HG03565 (cell line): ENCODE results near the gene TAF11L3.
"Not testable (repeated sequence)": the region's sequence is repeated elsewhere in the genome, so short reads cannot be mapped to it uniquely, and the experiment has no call there.

Experiments
- ATAC-seq: cut with Tn5 transposase; IDR thresholded peaks from one replicate; pipeline ENCODE4 v1.9.1; 2021; ENCODE audit warnings: mild to moderate bottlenecking, moderate library complexity; ENCODE audit not compliant: unreplicated experiment

Gene TAF11L3

DNA sequence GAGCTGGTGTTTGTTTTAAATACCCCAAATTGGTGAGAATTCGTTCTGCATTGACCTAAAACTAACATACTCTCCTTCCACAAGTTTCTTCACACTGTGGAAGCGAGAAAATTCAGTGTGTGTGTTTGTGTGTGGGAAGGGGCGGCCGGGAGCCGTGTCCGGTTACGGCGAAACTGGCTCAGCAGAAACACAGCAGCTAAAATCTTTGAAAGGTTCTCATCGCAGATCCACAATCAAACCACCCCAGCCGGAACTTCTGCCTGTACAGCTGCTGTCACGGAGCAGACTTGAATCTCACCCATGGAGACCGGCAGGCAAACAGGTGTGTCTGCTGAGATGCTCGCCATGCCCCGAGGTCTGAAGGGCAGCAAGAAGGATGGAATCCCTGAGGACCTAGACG, at the start of gene TAF11L3:
Gene TAF11L3, plus strand, starts transcription at position 301 of the 400 bp plus-strand sequence.
- not testable (repeated sequence) for ATAC-seq

DNA sequence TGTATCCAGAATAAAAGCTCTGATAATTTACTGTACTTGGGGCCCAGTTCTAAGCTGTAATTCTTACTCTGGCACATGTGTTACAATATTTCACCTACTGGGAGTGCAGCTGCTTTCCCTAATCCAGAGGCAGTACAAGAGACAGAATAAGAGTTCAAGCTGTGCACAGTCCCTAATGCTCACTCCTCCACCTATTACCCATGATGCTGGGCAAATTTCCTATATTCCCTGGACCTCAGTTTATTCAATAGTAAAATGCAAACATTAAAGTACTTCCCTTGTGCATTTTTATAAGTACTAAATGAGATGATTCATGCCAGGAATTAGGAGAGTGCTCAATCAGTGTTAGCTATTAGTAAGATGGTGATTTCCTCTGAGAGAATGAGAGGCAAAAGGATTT, 48.1 kb upstream of the TAF11L3 start:
- no peak for ATAC-seq

DNA sequence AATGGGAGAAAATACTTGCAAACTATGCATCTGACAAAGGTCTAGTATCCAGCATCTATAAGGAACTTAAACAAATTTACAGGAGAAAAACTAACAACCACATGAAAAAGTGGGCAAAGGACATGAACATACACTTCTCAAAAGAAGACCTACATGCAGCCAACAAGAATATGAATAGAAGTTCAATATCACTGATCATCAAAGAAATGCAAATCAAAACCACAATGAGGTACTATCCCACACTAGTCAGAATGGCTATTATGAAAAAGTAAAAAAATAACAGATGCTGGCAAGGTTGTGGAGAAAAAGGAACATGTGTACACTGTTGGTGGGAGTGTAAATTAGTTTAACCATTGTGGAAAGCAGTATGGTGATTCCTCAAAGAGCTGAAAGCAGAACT, 43.1 kb upstream of the TAF11L3 start:
- ATAC-seq, result not testable (repeated sequence)

DNA sequence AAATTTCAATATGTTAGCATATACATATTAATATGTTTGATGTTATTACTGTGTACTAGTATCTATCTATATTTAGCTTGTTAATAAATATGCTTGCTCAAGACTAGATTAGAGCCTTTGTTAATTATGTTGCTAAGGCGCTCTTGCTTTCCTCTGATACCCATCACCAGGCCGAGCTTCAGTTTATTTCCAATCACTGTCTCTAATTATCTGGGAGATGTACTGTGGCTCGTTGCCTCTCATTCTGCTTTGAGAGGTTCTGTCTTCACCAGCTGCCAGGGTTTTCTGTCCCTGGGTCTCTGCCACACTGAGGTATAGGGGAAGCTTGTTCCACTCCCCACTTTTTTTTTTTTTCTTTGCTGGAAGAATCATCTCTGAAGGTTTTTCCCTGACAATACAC, 41.1 kb upstream of the TAF11L3 start:
- no peak for ATAC-seq

DNA sequence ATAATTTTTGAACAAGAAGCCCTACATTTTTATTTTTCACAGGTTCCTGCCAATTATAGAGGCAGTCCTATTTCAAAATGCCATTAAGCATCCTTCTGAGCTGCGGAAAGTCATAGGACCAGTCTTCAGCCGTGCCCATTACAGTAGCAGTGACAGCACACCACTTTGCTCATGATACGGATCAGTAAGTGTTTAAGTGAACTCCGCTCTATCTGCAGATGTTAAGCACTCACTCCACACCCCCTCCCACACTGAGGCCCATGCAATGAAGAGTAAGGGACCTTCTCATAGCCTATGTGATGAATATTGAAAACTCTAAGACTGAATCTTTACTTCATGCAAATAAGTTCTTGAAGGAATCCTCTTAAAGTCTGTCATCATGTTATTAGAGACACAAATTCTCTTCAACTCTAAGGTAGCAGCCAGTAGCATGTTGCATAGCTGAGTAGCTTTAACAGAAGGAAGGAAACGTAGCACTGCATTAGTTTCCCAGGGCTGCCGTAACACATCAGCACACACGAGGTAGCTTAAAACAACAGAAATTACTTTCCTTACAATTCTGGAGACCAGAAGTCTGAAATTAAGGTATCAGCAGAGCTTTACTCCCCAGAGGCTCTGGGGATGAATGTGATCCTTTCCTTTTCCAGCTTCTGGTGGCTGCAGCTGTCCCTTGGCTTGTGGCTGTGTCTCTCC, 40.4 kb upstream of the TAF11L3 start:
- no peak for ATAC-seq

DNA sequence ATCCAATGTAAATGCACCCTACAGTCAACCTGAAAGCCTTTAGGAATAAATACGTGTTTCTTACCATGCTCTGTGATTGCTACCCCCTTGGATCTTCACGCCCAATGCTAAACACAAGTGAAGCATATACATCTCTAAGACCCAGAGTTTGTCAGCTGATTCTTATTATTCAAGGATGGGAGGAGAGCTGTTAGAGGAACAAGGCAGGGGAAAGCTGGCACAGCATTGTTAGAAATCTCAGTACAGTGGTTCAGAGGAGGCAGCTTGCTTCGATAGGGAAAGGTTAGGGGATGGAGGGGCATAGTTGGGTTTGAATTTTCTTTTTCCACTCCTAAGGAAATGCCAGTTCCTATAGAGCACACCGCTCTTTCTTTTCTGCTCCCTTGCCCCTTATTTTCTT, 36.8 kb upstream of the TAF11L3 start:
- no peak for ATAC-seq

DNA sequence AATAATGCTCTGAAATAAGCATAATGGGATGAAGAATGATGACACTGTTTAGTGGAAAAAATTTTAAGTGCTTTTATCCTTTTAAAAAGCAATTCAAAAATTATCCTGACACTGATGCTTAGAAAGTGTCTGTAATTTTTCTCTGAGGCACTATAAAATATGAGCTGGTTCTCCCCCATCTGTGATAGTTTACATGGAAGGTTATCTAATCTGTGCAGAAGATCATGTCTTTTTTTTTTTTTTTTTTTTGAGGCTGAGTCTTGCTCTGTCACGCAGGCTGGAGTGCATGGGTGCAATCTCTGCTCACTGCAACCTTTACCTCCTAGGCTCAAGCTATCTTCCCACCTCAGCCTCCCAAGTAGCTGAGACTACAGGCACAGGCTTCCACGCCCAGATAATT, 35.4 kb upstream of the TAF11L3 start:
- ATAC-seq, result no peak

DNA sequence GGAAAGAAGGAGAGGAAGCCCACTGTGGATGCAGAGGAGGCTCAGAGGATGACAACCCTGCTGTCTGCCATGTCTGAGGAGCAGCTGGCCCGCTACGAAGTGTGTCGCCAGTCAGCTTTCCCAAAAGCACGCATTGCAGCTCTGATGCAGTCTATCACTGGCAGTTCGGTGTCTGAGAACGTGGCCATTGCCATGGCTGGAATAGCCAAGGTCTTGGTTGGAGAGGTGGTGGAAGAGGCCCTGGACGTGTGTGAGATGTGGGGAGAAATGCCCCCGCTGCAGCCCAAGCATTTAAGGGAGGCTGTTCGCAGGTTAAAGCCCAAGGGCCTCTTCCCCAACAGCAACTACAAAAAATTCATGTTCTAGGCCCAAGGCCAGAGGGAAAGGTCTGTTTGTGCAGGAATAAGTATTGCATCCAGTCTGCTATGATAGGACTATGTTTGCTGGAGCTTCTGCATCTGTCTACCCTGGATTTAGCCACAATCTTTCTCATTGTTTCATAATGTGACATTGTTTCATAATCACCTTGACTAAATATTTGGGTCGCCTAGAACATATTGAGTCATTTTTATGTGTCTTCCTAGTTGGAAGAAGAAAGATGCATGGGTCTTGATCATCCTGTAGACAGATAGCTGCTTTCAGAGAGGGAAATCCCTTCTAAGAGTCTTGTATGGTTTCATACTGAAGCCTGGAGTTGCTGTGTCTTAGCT, 31.5 kb upstream of the TAF11L3 start:
- not testable (repeated sequence) for ATAC-seq

DNA sequence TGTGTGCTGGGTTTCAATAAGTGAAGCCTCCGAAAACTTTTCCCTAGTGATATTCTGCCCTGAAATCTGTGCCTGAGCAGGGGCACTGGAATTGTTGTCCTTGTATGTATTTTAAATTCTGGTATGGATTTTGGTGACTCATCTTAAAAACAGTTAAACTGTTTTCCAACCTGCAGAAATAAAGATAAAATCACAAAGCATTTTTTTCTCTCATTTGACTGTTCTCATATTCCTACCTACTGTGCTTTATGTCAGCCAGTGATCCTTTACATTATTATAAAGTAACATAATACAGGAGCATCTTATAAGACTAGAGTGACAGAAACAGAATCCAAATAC, 31.0 kb upstream of the TAF11L3 start:
- ATAC-seq, result no peak

DNA sequence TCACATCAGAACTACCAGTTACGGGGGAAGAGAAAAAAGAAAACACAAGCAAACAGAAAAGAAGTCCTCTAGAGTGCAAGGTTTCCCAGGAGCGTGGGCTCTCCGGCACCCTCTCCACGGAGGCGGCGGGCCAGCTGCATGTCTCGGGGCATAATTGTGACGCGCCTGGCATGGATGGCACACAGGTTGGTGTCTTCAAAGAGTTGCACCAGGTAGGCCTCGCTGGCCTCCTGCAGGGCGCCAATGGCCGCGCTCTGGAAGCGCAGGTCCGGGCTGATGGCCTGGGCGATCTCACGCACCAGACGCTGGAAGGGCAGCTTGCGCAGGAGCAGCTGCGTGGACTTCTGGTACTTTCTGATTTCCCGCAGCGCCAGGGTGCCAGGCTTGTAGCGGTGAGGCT, 26.9 kb upstream of the TAF11L3 start:
- ATAC-seq, result not testable (repeated sequence)

DNA sequence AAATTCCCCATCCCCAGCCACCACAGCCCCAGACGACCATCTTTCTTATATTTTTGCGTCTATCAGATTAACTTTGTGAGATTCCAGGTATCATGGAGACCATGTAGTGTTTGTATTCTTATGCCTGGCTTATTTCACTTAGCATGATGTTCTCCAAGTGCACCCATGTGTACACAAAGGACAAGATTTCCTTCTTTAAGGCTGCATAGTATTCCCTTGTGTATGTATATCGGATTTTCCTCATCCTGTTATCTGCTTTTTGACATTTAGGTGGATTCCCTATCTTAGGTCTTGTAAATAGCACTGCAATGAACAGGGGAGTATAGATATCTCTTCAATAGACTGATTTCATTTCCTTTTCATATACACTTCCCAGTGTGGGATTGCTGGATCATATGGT, 25.4 kb upstream of the TAF11L3 start:
- no peak for ATAC-seq

DNA sequence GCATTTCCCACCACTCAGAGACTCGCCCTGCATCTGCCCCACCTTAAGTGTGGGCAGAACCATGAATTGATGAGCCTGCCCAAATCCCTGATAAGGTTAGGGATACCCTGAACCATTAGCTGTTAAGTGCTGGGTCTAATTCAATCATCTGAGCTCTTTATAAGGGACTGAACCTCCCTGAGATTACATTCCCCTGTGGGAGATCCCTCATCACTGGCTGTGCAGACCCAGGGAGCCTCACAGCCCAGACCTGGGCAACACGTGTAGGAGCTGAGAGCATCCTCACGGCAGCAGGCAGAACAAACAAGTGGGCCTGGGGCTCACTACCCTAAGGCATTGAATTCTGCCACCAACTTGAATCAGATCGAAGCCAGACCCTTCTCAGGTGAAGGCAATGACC, 20.7 kb upstream of the TAF11L3 start:
- ATAC-seq, result no peak

DNA sequence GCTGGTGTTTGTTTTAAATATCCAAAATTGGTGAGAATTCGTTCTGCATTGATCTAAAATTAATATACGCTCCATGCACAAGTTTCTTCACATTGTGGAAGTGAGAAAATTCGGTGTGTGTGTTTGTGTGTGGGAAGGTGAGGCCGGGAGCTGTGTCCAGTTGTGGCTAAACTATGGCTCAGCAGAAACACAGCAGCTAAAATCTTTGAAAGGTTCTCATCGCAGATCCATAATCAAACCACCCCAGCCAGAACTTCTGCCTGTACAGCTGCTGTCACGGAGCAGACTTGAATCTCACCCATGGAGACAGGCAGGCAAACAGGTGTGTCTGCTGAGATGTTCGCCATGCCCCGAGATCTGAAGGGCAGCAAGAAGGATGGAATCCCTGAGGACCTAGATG, 20.2 kb upstream of the TAF11L3 start, which contains the start of gene TAF11L2:
Gene TAF11L2, plus strand, starts transcription at position 301 of the 400 bp plus-strand sequence.
- ATAC-seq, result not testable (repeated sequence)

DNA sequence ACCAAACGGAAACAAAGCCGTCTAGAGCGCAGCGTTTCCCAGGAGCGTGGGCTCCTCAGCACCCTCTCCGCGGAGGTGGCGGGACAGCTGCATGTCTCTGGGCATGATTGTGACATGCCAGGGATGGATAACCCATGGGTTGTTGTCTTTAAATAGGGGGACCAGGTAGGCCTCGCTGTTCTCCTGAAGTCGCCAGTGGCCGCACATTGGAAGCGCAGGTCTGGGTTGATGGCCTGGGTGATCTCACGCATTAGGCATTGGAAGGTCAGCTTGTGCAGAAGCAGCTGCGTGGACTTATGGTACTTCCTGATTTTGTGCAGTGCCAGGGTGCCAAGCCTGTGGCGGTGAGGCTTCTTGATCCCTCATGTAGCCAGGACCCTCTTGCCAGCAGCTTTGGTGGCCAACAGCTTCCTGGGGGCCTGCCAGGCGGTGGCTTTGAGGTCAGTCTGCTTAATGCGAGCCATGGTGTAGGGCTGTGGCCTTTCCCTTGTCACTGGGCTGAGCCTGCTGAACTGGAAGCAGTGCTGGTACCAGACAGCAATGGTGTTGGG, 6.3 kb upstream of the TAF11L3 start:
- ATAC-seq, result no peak

DNA sequence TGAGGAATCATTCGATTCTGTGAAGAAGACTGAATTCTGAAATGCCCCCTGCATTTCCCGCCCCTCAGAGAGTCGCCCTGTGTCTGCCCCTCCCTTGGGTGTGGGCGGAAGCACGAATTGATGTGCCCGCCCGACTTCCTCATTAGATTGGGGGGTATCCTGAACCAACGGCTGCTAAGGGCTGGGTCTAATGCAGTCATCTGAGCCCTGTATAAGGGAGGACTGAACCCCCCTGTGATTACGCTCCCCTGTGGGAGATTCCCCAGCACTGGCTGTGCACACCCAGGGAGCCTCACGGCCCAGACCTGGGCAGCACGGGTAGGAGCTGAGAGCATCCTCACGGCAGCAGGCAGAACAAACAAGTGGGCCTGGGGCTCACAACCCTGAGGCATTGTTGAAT, 641 bp upstream of the TAF11L3 start:
- not testable (repeated sequence) for ATAC-seq

DNA sequence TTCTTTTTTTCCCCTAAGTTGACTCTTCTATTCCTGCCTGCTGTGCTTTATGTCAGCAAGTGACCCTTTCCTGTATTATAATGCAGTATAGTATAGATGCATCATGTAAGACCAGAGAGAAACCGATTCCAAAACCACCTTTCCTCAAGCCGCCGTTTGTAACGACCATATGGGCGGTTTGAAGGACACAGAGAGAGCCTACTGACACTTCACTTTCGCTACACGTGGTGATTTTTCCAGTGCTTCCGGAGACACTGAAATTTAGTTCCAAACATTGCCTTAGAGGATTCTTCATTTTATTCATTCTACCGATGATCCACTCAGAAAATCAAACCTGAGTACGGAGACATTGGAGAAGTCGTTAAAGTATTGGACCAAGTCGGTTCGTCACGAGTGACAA, 1.3 kb downstream of the TAF11L3 start:
- not testable (repeated sequence) for ATAC-seq

DNA sequence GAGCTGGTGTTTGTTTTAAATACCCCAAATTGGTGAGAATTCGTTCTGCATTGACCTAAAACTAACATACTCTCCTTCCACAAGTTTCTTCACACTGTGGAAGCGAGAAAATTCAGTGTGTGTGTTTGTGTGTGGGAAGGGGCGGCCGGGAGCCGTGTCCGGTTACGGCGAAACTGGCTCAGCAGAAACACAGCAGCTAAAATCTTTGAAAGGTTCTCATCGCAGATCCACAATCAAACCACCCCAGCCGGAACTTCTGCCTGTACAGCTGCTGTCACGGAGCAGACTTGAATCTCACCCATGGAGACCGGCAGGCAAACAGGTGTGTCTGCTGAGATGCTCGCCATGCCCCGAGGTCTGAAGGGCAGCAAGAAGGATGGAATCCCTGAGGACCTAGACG, 3.3 kb downstream of the TAF11L3 start, which contains the start of gene TAF11L4:
Gene TAF11L4, plus strand, starts transcription at position 301 of the 400 bp plus-strand sequence.
- ATAC-seq, result not testable (repeated sequence)

DNA sequence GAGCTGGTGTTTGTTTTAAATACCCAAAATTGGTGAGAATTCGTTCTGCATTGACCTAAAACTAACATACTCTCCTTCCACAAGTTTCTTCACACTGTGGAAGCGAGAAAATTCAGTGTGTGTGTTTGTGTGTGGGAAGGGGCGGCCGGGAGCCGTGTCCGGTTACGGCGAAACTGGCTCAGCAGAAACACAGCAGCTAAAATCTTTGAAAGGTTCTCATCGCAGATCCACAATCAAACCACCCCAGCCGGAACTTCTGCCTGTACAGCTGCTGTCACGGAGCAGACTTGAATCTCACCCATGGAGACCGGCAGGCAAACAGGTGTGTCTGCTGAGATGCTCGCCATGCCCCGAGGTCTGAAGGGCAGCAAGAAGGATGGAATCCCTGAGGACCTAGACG, 6.8 kb downstream of the TAF11L3 start, which contains the start of gene TAF11L5:
Gene TAF11L5, plus strand, starts transcription at position 301 of the 400 bp plus-strand sequence.
- not testable (repeated sequence) for ATAC-seq

DNA sequence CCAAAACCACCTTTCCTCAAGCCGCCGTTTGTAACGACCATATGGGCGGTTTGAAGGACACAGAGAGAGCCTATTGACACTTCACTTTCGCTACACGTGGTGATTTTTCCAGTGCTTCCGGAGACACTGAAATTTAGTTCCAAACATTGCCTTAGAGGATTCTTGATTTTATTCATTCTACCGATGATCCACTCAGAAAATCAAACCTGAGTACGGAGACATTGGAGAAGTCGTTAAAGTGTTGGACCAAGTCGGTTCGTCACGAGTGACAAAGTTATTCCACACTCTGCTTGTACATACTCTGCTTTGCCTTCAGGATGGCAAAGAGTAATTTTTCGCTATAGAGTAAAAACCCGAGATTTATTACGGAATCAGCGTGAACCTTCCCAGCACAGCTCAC, 8.3 kb downstream of the TAF11L3 start:
- ATAC-seq, result not testable (repeated sequence)

DNA sequence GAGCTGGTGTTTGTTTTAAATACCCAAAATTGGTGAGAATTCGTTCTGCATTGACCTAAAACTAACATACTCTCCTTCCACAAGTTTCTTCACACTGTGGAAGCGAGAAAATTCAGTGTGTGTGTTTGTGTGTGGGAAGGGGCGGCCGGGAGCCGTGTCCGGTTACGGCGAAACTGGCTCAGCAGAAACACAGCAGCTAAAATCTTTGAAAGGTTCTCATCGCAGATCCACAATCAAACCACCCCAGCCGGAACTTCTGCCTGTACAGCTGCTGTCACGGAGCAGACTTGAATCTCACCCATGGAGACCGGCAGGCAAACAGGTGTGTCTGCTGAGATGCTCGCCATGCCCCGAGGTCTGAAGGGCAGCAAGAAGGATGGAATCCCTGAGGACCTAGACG, 10.2 kb downstream of the TAF11L3 start, which contains the start of gene TAF11L6:
Gene TAF11L6, plus strand, starts transcription at position 301 of the 400 bp plus-strand sequence.
- ATAC-seq, result not testable (repeated sequence)
